ENCODE measurements around the gene D2HGDH.
"Not testable (repeated sequence)": the region's sequence is repeated elsewhere in the genome, so short reads cannot be mapped to it uniquely, and the experiment has no call there.

D2HGDH gene

GRCh38 chr2:241775223-241776177, 41.1 kb downstream of the D2HGDH start:
- no peak overlapping the region for H3K4me3 ChIP-seq (ENCODE audit: low read depth, low read length)
- in situ Hi-C loops (cut with HindIII; ENCODE audit: low sequenced_read_pairs), result no loop called here
- DNase-seq (ENCODE audit: low read depth), result no peak
- TF ChIP-seq, protein P1, sequence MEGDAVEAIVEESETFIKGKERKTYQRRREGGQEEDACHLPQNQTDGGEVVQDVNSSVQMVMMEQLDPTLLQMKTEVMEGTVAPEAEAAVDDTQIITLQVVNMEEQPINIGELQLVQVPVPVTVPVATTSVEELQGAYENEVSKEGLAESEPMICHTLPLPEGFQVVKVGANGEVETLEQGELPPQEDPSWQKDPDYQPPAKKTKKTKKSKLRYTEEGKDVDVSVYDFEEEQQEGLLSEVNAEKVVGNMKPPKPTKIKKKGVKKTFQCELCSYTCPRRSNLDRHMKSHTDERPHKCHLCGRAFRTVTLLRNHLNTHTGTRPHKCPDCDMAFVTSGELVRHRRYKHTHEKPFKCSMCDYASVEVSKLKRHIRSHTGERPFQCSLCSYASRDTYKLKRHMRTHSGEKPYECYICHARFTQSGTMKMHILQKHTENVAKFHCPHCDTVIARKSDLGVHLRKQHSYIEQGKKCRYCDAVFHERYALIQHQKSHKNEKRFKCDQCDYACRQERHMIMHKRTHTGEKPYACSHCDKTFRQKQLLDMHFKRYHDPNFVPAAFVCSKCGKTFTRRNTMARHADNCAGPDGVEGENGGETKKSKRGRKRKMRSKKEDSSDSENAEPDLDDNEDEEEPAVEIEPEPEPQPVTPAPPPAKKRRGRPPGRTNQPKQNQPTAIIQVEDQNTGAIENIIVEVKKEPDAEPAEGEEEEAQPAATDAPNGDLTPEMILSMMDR (IDR thresholded peaks at IDR 0.05; ENCODE audit: low read depth, low read length, missing control alignments), result no peak

GRCh38 chr2:241776336-241777169, 42.1 kb downstream of the D2HGDH start, which contains the start of gene GAL3ST2:
Gene GAL3ST2 (plus strand): TSS chr2:241776822. CDS start chr2:241776956, 134 bp downstream.
- H3K4me3 ChIP-seq (ENCODE audit: low read depth, low read length), result no peak within 1 kb of the TSS
- in situ Hi-C loops (cut with HindIII; ENCODE audit: low sequenced_read_pairs), result no loop called here
- TF ChIP-seq, protein P1 (IDR thresholded peaks at IDR 0.05; ENCODE audit: low read depth, low read length, missing control alignments), result no peak
- no peak for DNase-seq (ENCODE audit: low read depth)

DNA sequence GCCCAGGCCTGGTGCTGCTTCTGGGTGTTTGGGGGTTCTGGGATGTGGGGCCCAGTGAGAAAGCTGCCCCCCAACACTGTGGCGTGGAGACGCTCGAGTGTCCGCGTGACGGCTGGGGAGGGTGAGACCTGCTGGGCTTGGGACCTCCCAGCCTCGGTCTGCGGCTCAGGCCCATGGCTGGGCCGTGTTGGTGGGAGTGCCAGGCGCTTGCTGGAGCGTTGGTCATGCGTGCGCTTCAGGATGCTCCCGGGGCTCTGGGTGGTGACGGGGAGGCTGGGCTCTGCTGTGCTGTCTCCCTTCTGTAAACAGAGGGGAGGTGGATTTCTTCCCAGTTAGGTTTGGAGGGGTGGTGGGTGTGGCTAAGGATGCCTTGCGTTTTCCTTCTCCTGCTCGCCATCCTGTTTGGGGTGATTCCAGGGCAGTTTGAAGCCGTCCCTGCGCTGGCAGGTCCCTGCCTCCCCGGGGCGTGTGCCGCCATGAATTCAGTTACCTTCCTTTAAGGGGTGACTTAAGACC, 42.8 kb downstream of the D2HGDH start:
- in situ Hi-C loops (cut with HindIII; ENCODE audit: low sequenced_read_pairs), result no loop called here
- TF ChIP-seq, protein P1 (IDR thresholded peaks at IDR 0.05; ENCODE audit: low read depth, low read length, missing control alignments), result no peak
- no peak overlapping the region for H3K4me3 ChIP-seq (ENCODE audit: low read depth, low read length)
- DNase-seq (ENCODE audit: low read depth), result no peak

DNA sequence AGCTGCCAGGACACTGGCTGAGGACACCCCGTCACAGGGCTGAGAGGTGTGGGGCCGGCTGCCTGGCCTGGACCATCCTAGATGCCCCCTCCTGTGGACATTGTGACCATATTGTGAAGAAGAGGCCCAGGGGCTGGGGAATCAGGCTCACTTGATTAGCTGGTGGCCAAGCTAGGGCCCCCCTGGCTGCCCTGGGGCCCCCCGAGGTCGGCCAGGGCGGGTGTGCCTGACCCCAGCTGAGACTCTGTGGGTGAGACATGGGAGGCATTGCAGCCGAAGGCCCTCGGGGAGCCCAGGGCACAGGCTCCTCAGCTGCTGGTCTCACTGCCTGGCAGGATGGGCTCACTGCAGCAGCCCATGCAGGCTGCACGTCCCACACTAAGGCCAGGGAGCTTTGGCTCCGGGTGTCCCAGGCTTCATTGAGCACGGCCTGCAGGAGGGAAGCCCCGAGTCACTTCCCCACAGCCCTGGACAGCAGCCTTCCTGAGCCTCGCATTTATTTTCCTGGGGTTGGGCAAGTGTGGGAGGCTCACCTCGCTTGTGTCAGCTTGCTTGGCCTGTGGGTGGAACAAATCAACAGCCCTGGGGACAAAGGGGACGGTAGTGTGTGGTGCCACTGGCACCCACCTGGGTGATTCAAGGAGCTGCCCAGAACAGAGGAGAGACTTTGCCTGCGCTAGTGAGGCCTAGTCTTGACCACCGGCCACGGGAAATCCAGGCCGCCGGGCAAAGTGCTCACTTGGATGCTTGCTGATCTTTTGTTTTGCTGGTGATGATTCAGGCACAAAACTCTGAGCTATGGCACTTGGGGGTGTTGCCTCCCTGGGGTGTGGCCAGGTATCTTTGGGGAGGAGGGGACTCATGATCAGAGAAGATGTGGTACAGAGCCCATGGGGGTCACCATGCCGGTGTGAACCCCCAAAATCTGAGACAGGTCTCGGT, 43.5 kb downstream of the D2HGDH start:
- H3K4me3 ChIP-seq (ENCODE audit: low read depth, low read length), result no peak overlapping the region
- in situ Hi-C loops (cut with HindIII; ENCODE audit: low sequenced_read_pairs), result no loop called here
- TF ChIP-seq, protein P1 (IDR thresholded peaks at IDR 0.05; ENCODE audit: low read depth, low read length, missing control alignments), result no peak
- no peak for DNase-seq (ENCODE audit: low read depth)

DNA sequence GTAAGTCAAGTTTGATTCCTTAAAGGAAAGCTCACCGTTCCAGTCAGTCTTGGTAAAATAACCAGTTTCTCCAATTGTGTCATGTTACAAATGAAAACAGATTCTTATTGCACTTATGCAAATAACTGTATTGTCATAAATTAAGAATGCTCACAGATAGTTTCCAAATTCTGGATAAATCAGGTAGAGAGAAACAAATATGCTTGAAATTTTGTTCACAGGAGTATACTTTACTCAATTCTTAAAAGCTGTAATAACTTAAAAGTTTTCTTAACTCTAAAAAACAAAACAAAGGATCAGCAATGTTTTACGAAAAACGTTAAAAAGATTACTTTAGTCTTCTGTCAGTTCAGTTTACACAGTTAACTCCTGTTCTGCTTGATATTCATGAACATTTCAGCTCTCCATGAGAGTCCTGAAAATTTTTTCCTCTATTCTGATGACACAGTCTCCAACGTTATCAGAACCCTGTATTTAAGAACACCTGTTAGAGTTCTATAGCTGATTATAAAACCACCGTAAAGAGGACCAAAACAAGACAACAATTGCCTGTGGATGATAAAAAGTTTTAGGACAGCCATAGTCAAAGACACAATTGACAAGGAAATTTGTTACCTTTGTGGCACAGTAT, 46.6 kb downstream of the D2HGDH start:
- TF ChIP-seq, protein P1 (IDR thresholded peaks at IDR 0.05; ENCODE audit: low read depth, low read length, missing control alignments), result no peak
- DNase-seq (ENCODE audit: low read depth), result no peak
- in situ Hi-C loops (cut with HindIII; ENCODE audit: low sequenced_read_pairs), result no loop called here
- no peak overlapping the region for H3K4me3 ChIP-seq (ENCODE audit: low read depth, low read length)

- DNase-seq (ENCODE audit: low read depth); in situ Hi-C loops (cut with HindIII; ENCODE audit: low sequenced_read_pairs); H3K4me3 ChIP-seq (ENCODE audit: low read depth, low read length): not testable (repeated sequence)
Measured at GRCh38 chr2:241782053-241782452, 47.6 kb downstream of the D2HGDH start.
